ENCODE measurements around the gene APBB2. TPM values are rescaled to one million over a fixed set of nuclear protein-coding genes. Genes with fewer than 3 reads are reported as not detected.

Gene APBB2
- total and polyA plus RNA-seq, 4 donors, result 4.8 to 31.5 (median 11.2) TPM

DNA sequence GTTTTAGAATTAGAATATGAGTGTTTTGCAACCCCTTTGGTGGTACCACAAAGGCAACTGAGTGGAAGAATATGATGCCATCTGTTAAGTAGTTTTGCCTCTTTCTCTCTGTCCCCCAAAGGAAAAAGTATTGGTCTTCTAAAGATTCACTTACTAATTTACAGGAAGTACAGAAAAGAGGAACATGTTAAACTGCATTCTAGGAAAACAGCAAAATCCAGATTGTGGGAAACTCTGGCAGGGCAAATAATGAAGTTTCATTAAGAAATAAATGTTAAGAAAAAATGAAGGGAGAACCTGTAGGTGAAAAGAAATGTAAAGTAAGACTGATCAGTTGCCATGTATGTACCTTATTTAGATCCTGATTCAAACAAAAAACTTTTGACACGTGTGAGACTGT is 425.3 kb downstream of the APBB2 start:
- TF ChIP-seq, protein P1, sequence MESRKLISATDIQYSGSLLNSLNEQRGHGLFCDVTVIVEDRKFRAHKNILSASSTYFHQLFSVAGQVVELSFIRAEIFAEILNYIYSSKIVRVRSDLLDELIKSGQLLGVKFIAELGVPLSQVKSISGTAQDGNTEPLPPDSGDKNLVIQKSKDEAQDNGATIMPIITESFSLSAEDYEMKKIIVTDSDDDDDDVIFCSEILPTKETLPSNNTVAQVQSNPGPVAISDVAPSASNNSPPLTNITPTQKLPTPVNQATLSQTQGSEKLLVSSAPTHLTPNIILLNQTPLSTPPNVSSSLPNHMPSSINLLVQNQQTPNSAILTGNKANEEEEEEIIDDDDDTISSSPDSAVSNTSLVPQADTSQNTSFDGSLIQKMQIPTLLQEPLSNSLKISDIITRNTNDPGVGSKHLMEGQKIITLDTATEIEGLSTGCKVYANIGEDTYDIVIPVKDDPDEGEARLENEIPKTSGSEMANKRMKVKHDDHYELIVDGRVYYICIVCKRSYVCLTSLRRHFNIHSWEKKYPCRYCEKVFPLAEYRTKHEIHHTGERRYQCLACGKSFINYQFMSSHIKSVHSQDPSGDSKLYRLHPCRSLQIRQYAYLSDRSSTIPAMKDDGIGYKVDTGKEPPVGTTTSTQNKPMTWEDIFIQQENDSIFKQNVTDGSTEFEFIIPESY (IDR thresholded peaks at IDR 0.05), result no peak
- no peak for TF ChIP-seq RXRA (IDR thresholded peaks at IDR 0.05)
- TF ChIP-seq SP1 (IDR thresholded peaks at IDR 0.05), result no peak
- TF ChIP-seq EGR1 (IDR thresholded peaks at IDR 0.05; ENCODE audit: low read depth in 2 of 2), result no peak
- no peak for TF ChIP-seq FOXA2 (IDR thresholded peaks at IDR 0.05)
- Histone ChIP-seq H3K9ac (ENCODE audit: low read depth in 1 of 2, low read length in 2 of 2) (no peak overlapping the region), H3K36me3 (ENCODE audit: control insufficient read depth in 4 of 4, insufficient read depth in 3 of 4, low read depth in 1 of 4, low read length in 3 of 4) (no peaks in the 10 kb centered on the region), H3K4me3 (ENCODE audit: low read depth in 1 of 3, low read length in 3 of 3) (no peak overlapping the region), H3K27me3 (ENCODE audit: control insufficient read depth in 4 of 4, insufficient read depth in 4 of 4, low read length in 3 of 4) (no peaks in the 10 kb centered on the region), H3K9me3 (ENCODE audit: control insufficient read depth in 4 of 4, low read length in 3 of 4) (no peaks in the 10 kb centered on the region), H3K27ac (ENCODE audit: low read depth in 1 of 2, low read length in 2 of 2) (no peak overlapping the region), H3K4me1 (ENCODE audit: control insufficient read depth in 4 of 4, insufficient read depth in 4 of 4, low read length in 3 of 4) (no peaks in the 10 kb centered on the region)
- DNase-seq (ENCODE audit: low spot score), result no peak
- 81% methylated on average over 1 of the region's 1 CpG for WGBS

DNA sequence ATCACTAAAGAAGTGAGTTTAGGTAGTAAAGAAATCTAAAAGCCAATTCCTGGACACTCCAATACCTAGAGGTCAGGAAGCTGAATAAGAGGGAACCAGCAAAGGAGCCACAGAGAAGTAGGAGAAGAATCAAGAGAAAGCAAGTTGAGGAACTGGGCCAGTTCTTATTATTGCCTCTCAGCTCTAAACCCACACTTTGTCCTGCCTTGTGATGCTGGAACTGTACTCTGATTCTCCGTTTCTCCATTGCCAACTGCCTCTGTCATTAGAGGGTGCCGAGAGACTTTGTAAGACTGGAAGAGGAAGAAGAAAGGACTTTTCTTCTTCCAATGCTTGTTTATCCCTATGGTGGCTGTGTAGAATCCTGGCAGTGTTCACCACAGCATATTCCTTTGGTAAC is 426.0 kb downstream of the APBB2 start:
- Histone ChIP-seq H3K4me1 (ENCODE audit: control insufficient read depth in 4 of 4, insufficient read depth in 4 of 4, low read length in 3 of 4) (no peaks in the 10 kb centered on the region), H3K9ac (ENCODE audit: low read depth in 1 of 2, low read length in 2 of 2) (no peak overlapping the region), H3K27me3 (ENCODE audit: control insufficient read depth in 4 of 4, insufficient read depth in 4 of 4, low read length in 3 of 4) (no peaks in the 10 kb centered on the region), H3K27ac (ENCODE audit: low read depth in 1 of 2, low read length in 2 of 2) (no peak overlapping the region), H3K4me3 (ENCODE audit: low read depth in 1 of 3, low read length in 3 of 3) (no peak overlapping the region), H3K36me3 (ENCODE audit: control insufficient read depth in 4 of 4, insufficient read depth in 3 of 4, low read depth in 1 of 4, low read length in 3 of 4) (no peaks in the 10 kb centered on the region), H3K9me3 (ENCODE audit: control insufficient read depth in 4 of 4, low read length in 3 of 4) (no peaks in the 10 kb centered on the region)
- TF ChIP-seq RAD21 (IDR thresholded peaks at IDR 0.05), result no peak
- no peak for TF ChIP-seq YY1 (IDR thresholded peaks at IDR 0.05)
- TF ChIP-seq, protein P2, sequence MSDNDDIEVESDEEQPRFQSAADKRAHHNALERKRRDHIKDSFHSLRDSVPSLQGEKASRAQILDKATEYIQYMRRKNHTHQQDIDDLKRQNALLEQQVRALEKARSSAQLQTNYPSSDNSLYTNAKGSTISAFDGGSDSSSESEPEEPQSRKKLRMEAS (IDR thresholded peaks at IDR 0.05), result no peak
- WGBS, result 87% methylated on average over 2 of the region's 2 CpGs
- DNase-seq (ENCODE audit: low spot score), result no peak

- WGBS, result 97% methylated on average over 12 of the region's 12 CpGs
- H3K9me3 ChIP-seq (ENCODE audit: control insufficient read depth in 4 of 4, low read length in 3 of 4), result no peaks in the 10 kb centered on the region
- no peak overlapping the region for H3K4me3 ChIP-seq (ENCODE audit: low read depth in 1 of 3, low read length in 3 of 3)
- H3K9ac ChIP-seq (ENCODE audit: low read depth in 1 of 2, low read length in 2 of 2), result no peak overlapping the region
- H3K27ac ChIP-seq (ENCODE audit: low read depth in 1 of 2, low read length in 2 of 2), result no peak overlapping the region
- no peaks in the 10 kb centered on the region for H3K4me1 ChIP-seq (ENCODE audit: control insufficient read depth in 4 of 4, insufficient read depth in 4 of 4, low read length in 3 of 4)
- no peaks in the 10 kb centered on the region for H3K36me3 ChIP-seq (ENCODE audit: control insufficient read depth in 4 of 4, insufficient read depth in 3 of 4, low read depth in 1 of 4, low read length in 3 of 4)
- no peak for DNase-seq (ENCODE audit: low spot score)
- TF ChIP-seq RAD21 (IDR thresholded peaks at IDR 0.05), result no peak
- no peak for TF ChIP-seq GABPA (IDR thresholded peaks at IDR 0.05 in 1 of 2, conservative IDR thresholded peaks at IDR 0.05 in 1 of 2)
- TF ChIP-seq TAF1 (conservative IDR thresholded peaks at IDR 0.05), result no peak
- TF ChIP-seq, protein P2 (IDR thresholded peaks at IDR 0.05), result no peak
- TF ChIP-seq REST (IDR thresholded peaks at IDR 0.05), result no peak
- TF ChIP-seq RXRA (IDR thresholded peaks at IDR 0.05), result no peak
- H3K27me3 ChIP-seq (ENCODE audit: control insufficient read depth in 4 of 4, insufficient read depth in 4 of 4, low read length in 3 of 4), result no peaks in the 10 kb centered on the region
Observed at GRCh38 chr4:40785727-40786126, 428.6 kb downstream of the APBB2 start.

Data from liver (tissue), 9 donors.